H1 (cell line): ENCODE results near the gene LCORL. TPM values are rescaled to one million over a fixed set of nuclear protein-coding genes. Genes with fewer than 3 reads are reported as not detected.

Experiments used
- CTCF ChIA-PET: fragments of 300-600 bp; sonication (Branson Sonifier 250); formaldehyde crosslinking; loops from one replicate; lab custom pipeline; 2021; ENCODE audit not compliant: partially characterized antibody; lab: Charles Lee
- POLR2A ChIA-PET: fragments of 300-600 bp; sonication (Branson Sonifier 250); formaldehyde crosslinking; loops from one replicate; lab custom pipeline; 2021; ENCODE audit warnings: inconsistent platforms; ENCODE audit not compliant: partially characterized antibody; lab: Charles Lee
- DNase-seq, 2 experiments: peaks; one replicate each; pipeline versions ENCODE4 v3.0.0 to v3.0.0-alpha.2; 2010 to 2022; ENCODE audit warnings: low spot score in 2 of 2, low read depth in 1 of 2, mixed read lengths in 1 of 2
- FAIRE-seq: peaks from 2 replicates; lab custom pipeline; 2011; peaks lifted over from hg19 to GRCh38; lab: Jason Lieb, UNC
- H2AFZ ChIP-seq: 2 replicates; pipeline ENCODE4 v1.8.1; 2012; ENCODE audit warnings: low read length, inconsistent platforms
- H2AK5ac ChIP-seq: 2 replicates; pipeline ENCODE4 v1.6.1; 2013; ENCODE audit warnings: low read depth, low read length
- H2BK120ac ChIP-seq: replicated peaks from 2 replicates; pipeline ENCODE3; 2013; ENCODE audit warnings: low read depth, low read length, inconsistent platforms
- H2BK12ac ChIP-seq: 2 replicates; pipeline ENCODE4 v1.6.1; 2013; ENCODE audit warnings: low read depth, low read length
- H2BK15ac ChIP-seq: 2 replicates; pipeline ENCODE4 v1.6.1; 2013; ENCODE audit warnings: low read length
- H2BK20ac ChIP-seq: 2 replicates; pipeline ENCODE4 v1.6.1; 2013; ENCODE audit warnings: low read length
- H2BK5ac ChIP-seq: 2 replicates; pipeline ENCODE4 v1.6.1; 2013; ENCODE audit warnings: low read depth, low read length
- H3K14ac ChIP-seq: 2 replicates; pipeline ENCODE4 v1.6.1; 2013; ENCODE audit warnings: inconsistent platforms; ENCODE audit not compliant: insufficient read length
- H3K18ac ChIP-seq: 2 replicates; pipeline ENCODE4 v1.6.1; 2013; ENCODE audit warnings: low read length; ENCODE audit errors: extremely low read depth
- H3K23ac ChIP-seq: 2 replicates; pipeline ENCODE4 v1.6.1; 2013; ENCODE audit warnings: inconsistent platforms; ENCODE audit not compliant: insufficient read length
- H3K23me2 ChIP-seq: 2 replicates; pipeline ENCODE4 v1.6.1; 2013; ENCODE audit warnings: low read depth, low read length
- H3K27ac ChIP-seq: 2 replicates; pipeline ENCODE4 v1.6.1; 2011; ENCODE audit warnings: low read depth, low read length, inconsistent platforms
- H3K27me3 ChIP-seq, 4 experiments: replicated peaks in 1 of 4; 1 replicate in 1 of 4; 2 replicates in 3 of 4; pipeline versions ENCODE4 v1.6.1 to v1.8.1; 2011 to 2013; ENCODE audit warnings: low read length in 3 of 4, mild to moderate bottlenecking in 3 of 4, inconsistent platforms in 2 of 4, mixed read lengths in 2 of 4, moderate library complexity in 1 of 4; ENCODE audit not compliant: control insufficient read depth in 3 of 4, insufficient read depth in 3 of 4; ENCODE audit errors: extremely low read depth in 1 of 4
- H3K36me3 ChIP-seq, 4 experiments: 2 replicates each; pipeline versions ENCODE4 v1.6.1 to v1.8.1; 2011 to 2013; ENCODE audit warnings: mild to moderate bottlenecking in 4 of 4, low read length in 3 of 4, moderate library complexity in 2 of 4, control low read depth in 1 of 4, inconsistent platforms in 1 of 4; ENCODE audit not compliant: insufficient read depth in 4 of 4, control insufficient read depth in 2 of 4
- H3K4ac ChIP-seq: replicated peaks from 2 replicates; pipeline ENCODE3; 2013; ENCODE audit warnings: low read length, low read depth, mixed read lengths, inconsistent platforms; ENCODE audit not compliant: insufficient read length
- H3K4me1 ChIP-seq, 4 experiments: replicated peaks in 1 of 4; 1 replicate in 1 of 4; 2 replicates in 3 of 4; pipeline versions ENCODE4 v1.6.1 to v1.8.1; 2011 to 2013; ENCODE audit warnings: low read length in 3 of 4, inconsistent platforms in 2 of 4, mixed read lengths in 1 of 4; ENCODE audit not compliant: insufficient read depth in 4 of 4, control insufficient read depth in 3 of 4
- H3K4me2 ChIP-seq, 2 experiments: 2 replicates each; pipeline versions ENCODE4 v1.6.1 to v1.8.1; 2011 to 2013; ENCODE audit warnings: low read depth in 2 of 2, low read length in 2 of 2, control low read depth in 1 of 2, inconsistent platforms in 1 of 2, mild to moderate bottlenecking in 1 of 2; ENCODE audit not compliant: insufficient read depth in 1 of 2
- H3K4me3 ChIP-seq, 4 experiments: fragments of 200-600, 300-600 bp in 1 of 4; sonication (generic), shearing (Covaris generic), sonication (Bioruptor Twin) in 1 of 4; 2 replicates each; pipeline versions ENCODE4 v1.5.1 to v1.8.1; 2011 to 2016; ENCODE audit warnings: low read length in 4 of 4, low read depth in 3 of 4, control low read depth in 2 of 4, inconsistent platforms in 2 of 4, mild to moderate bottlenecking in 2 of 4, mixed read lengths in 1 of 4, moderate library complexity in 1 of 4; ENCODE audit not compliant: insufficient read depth in 2 of 4; ENCODE audit errors: extremely low read depth in 1 of 4
- H3K56ac ChIP-seq: replicated peaks from 2 replicates; pipeline ENCODE3; 2013; ENCODE audit warnings: low read depth, mild to moderate bottlenecking, mixed read lengths, low read length, inconsistent platforms; ENCODE audit not compliant: insufficient read length
- H3K79me1 ChIP-seq: 2 replicates; pipeline ENCODE4 v1.6.1; 2013; ENCODE audit warnings: low read depth, low read length, control low read depth
- H3K79me2 ChIP-seq, 2 experiments: 2 replicates each; pipeline versions ENCODE4 v1.6.1 to v1.8.1; 2012 to 2013; ENCODE audit warnings: low read length in 2 of 2, mild to moderate bottlenecking in 2 of 2, inconsistent platforms in 1 of 2; ENCODE audit not compliant: insufficient read depth in 2 of 2, control insufficient read depth in 1 of 2
- H3K9ac ChIP-seq, 4 experiments: replicated peaks in 1 of 4; 1 replicate in 1 of 4; 2 replicates in 3 of 4; pipeline versions ENCODE4 v1.6.1 to v1.8.1; 2011 to 2013; ENCODE audit warnings: low read depth in 3 of 4, low read length in 3 of 4, control low read depth in 2 of 4, mild to moderate bottlenecking in 2 of 4, moderate library complexity in 2 of 4, inconsistent platforms in 1 of 4; ENCODE audit errors: extremely low read depth in 1 of 4
- H3K9me3 ChIP-seq, 2 experiments: 2 replicates each; pipeline versions ENCODE4 v1.6.1 to v1.8.1; 2012 to 2013; ENCODE audit warnings: mild to moderate bottlenecking in 2 of 2, moderate library complexity in 2 of 2, control low read depth in 1 of 2, inconsistent platforms in 1 of 2, low read depth in 1 of 2, low read length in 1 of 2, mixed read lengths in 1 of 2; ENCODE audit not compliant: insufficient read depth in 2 of 2
- H4K20me1 ChIP-seq, 2 experiments: replicated peaks in 1 of 2; 2 replicates each; pipeline versions ENCODE3 to v1.8.1; 2011 to 2013; ENCODE audit warnings: inconsistent platforms in 2 of 2, low read length in 2 of 2, mild to moderate bottlenecking in 1 of 2; ENCODE audit not compliant: insufficient read depth in 2 of 2, control insufficient read depth in 1 of 2
- H4K5ac ChIP-seq: 2 replicates; pipeline ENCODE4 v1.6.1; 2013; ENCODE audit warnings: low read length, low read depth, mixed read lengths, inconsistent platforms; ENCODE audit not compliant: insufficient read length
- H4K8ac ChIP-seq: 2 replicates; pipeline ENCODE4 v1.8.0; 2013; ENCODE audit warnings: mild to moderate bottlenecking, moderate library complexity, low read length, inconsistent platforms; ENCODE audit not compliant: insufficient read depth; ENCODE audit errors: extremely low read depth
- H4K91ac ChIP-seq: replicated peaks from 2 replicates; pipeline ENCODE3; 2013; ENCODE audit warnings: low read length, mixed read lengths, inconsistent platforms; ENCODE audit not compliant: insufficient read length
- GTF2F1 ChIP-seq: IDR thresholded peaks from 2 replicates; pipeline ENCODE4 v1.6.1; 2012; ENCODE audit warnings: low read depth, low read length, improper control_type of control experiment, borderline replicate concordance
- KDM4A ChIP-seq: IDR thresholded peaks from one replicate; pipeline ENCODE4 v1.7.1; 2012; ENCODE audit warnings: low read depth, mild to moderate bottlenecking, moderate library complexity, low read length, inconsistent platforms; ENCODE audit not compliant: severe bottlenecking
- MAX ChIP-seq: IDR thresholded peaks from 2 replicates; pipeline ENCODE4 v1.6.1; 2012; ENCODE audit warnings: inconsistent platforms
- polyA plus RNA-seq, 7 experiments: library from polyadenylated mRNA; depleted of rRNA in 3 of 7; stranded (reverse) in 5 of 7; unstranded in 2 of 7; fragments of >200 nt in 5 of 7; fragments of 200-250 nt in 2 of 7; gene quantifications; 1 replicate in 5 of 7; 2 replicates in 1 of 7; 4 replicates in 1 of 7; pipeline versions ENCODE4 v1.2.1 to v1.2.3, GENCODE V29; 2011 to 2013; ENCODE audit warnings: missing spikeins in 2 of 7, mixed read lengths in 2 of 7
- total RNA-seq: library from RNA; stranded (reverse); fragmentation: NEBNext Ultra II Directional; extraction: Animal tissue kit (Norgen Biotek cat#: 25700); gene quantifications from 2 replicates; pipeline ENCODE4 v1.2.1, GENCODE V29; 2021

The LCORL gene
- total and polyA plus RNA-seq, 2 of the 8 experiments (the other 6 are each of a cell fraction or from before 2014, with no cell fraction given) = 2.2 to 19.2 TPM

GRCh38 chr4:18007625-18008024 is 13.9 kb downstream of the LCORL start:
- Histone ChIP-seq H3K36me3 (no peaks in the 10 kb centered on the region; a peak in 1 of 8 replicates), H4K5ac (no peak overlapping the region), H3K23ac (no peak overlapping the region), H4K8ac (no peak overlapping the region), H2BK5ac (no peak overlapping the region), H2AK5ac (no peak overlapping the region), H3K9ac (no peak overlapping the region), H2BK20ac (no peak overlapping the region), H3K4ac (no peak overlapping the region), H3K4me1 (no peaks in the 10 kb centered on the region), H3K4me2 (no peak overlapping the region), H2AFZ (no peak overlapping the region), H2BK12ac (no peak overlapping the region), H2BK120ac (no peak overlapping the region), H3K9me3 (peaks cover 17 to 20% of the 10 kb centered on the region in 2 experiments), H3K18ac (no peak overlapping the region), H3K27me3 (no peaks in the 10 kb centered on the region), H4K91ac (no peak overlapping the region), H3K79me1 (peaks cover 5% of the 10 kb centered on the region; the same call in 1 of the 2 replicates), H3K27ac (no peak overlapping the region), H3K23me2 (no peaks in the 10 kb centered on the region), H3K4me3 (no peak overlapping the region), H4K20me1 (peaks cover 2 to 3% of the 10 kb centered on the region in 2 experiments), H3K14ac (no peak overlapping the region), H3K79me2 (peaks cover 7 to 91% of the 10 kb centered on the region in 2 experiments), H2BK15ac (no peak overlapping the region), H3K56ac (no peak overlapping the region)
- DNase-seq (no peak), FAIRE-seq (no peak)
- POLR2A ChIA-PET = no interaction called here
- CTCF ChIA-PET = interaction anchor here (0.8 kb wide), 1 partner anchor 9 kb away, joined by 3 read pairs; no protein-coding TSS in a partner anchor
- TF ChIP-seq GTF2F1 (no peak), MAX (no peak), KDM4A (no peak)
